ENCODE results near the gene ETV3. TPM values are rescaled to one million over a fixed set of nuclear protein-coding genes. Genes with fewer than 3 reads are reported as not detected.

Gene ETV3
- total RNA-seq, 1 experiment from 2014 or later = 36.3 TPM

- Histone ChIP-seq H4K20me1 (ENCODE audit: control insufficient read depth, insufficient read depth, insufficient read length) (no peaks in the 10 kb centered on the region), H2BK20ac (ENCODE audit: low read depth, low read length, poor library complexity, severe bottlenecking) (no peak overlapping the region), H2BK15ac (ENCODE audit: low read depth, low read length) (no peak overlapping the region), H3K9ac (ENCODE audit: extremely low read depth, insufficient read length, low read length) (no peak overlapping the region), H3K79me1 (ENCODE audit: insufficient read depth, low read depth, low read length, poor library complexity, severe bottlenecking) (no peaks in the 10 kb centered on the region), H3K4me1 (ENCODE audit: insufficient read depth, low read length) (peaks cover 2% of the 10 kb centered on the region; the same call in 1 of the 2 replicates), H3K9me3 (ENCODE audit: control insufficient read depth, low read depth, low read length) (no peaks in the 10 kb centered on the region), H2BK120ac (ENCODE audit: low read depth, low read length, poor library complexity, severe bottlenecking) (no peak overlapping the region), H2AFZ (ENCODE audit: low read length) (no peak overlapping the region), H4K8ac (replicated peaks; ENCODE audit: insufficient read length, low read depth, low read length) (no peak overlapping the region), H3K56ac (ENCODE audit: insufficient read length, low read depth, low read length) (no peak overlapping the region), H3K14ac (ENCODE audit: insufficient read depth, low read length) (no peak overlapping the region), H3K79me2 (ENCODE audit: insufficient read depth, low read length) (no peaks in the 10 kb centered on the region), H3K23me2 (ENCODE audit: insufficient read length, low read depth, low read length, poor library complexity, severe bottlenecking) (no peaks in the 10 kb centered on the region), H3K18ac (ENCODE audit: insufficient read length, low read depth, low read length) (no peak overlapping the region), H3K27ac (ENCODE audit: insufficient read length, low read depth, low read length) (no peak overlapping the region), H4K5ac (ENCODE audit: insufficient read length, low read depth, low read length) (no peak overlapping the region), H4K91ac (ENCODE audit: insufficient read length, low read depth, low read length) (no peak overlapping the region), H3K4me2 (ENCODE audit: insufficient read depth, insufficient read length, low read length) (no peak overlapping the region), H2AK5ac (ENCODE audit: insufficient read length, low read length) (no peak overlapping the region), H2BK12ac (ENCODE audit: insufficient read length, low read depth, low read length) (no peak overlapping the region), H3K23ac (ENCODE audit: insufficient read length, low read depth, low read length) (no peak overlapping the region), H3T11ph (ENCODE audit: low read length) (no peak overlapping the region), H3K4ac (ENCODE audit: low read depth, low read length) (no peak overlapping the region), H2BK5ac (ENCODE audit: insufficient read length, low read length) (no peak overlapping the region), H3K27me3 (ENCODE audit: insufficient read depth, low read length) (no peaks in the 10 kb centered on the region)
- TF ChIP-seq, protein P1, sequence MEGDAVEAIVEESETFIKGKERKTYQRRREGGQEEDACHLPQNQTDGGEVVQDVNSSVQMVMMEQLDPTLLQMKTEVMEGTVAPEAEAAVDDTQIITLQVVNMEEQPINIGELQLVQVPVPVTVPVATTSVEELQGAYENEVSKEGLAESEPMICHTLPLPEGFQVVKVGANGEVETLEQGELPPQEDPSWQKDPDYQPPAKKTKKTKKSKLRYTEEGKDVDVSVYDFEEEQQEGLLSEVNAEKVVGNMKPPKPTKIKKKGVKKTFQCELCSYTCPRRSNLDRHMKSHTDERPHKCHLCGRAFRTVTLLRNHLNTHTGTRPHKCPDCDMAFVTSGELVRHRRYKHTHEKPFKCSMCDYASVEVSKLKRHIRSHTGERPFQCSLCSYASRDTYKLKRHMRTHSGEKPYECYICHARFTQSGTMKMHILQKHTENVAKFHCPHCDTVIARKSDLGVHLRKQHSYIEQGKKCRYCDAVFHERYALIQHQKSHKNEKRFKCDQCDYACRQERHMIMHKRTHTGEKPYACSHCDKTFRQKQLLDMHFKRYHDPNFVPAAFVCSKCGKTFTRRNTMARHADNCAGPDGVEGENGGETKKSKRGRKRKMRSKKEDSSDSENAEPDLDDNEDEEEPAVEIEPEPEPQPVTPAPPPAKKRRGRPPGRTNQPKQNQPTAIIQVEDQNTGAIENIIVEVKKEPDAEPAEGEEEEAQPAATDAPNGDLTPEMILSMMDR (conservative IDR thresholded peaks at IDR 0.05) = peak; percentile 98
- Mint-ChIP-seq H3K4me3 (no peak overlapping the region), H3K27ac (peak overlapping the region in 2 of 3 experiments; percentile 39 to 65; a peak in 3 of 7 replicates), H3K36me3 (ENCODE audit: insufficient read depth in 1 of 3, low read depth in 3 of 3) (no peaks in the 10 kb centered on the region; a peak in 1 of 7 replicates), H3K9me3 (no peaks in the 10 kb centered on the region), H3K27me3 (ENCODE audit: low read depth) (no peaks in the 10 kb centered on the region), H3K4me1 (peaks cover 24 to 31% of the 10 kb centered on the region in 2 experiments)
- no CpG with 5 or more reads among the region's 10 CpGs for WGBS (ENCODE audit: extremely low coverage, insufficient read length, low lambda C conversion rate)
- DNase-seq = peak; percentile 89
These were observed 48.0 kb downstream of the ETV3 start for GRCh38 chr1:157090196-157090647.
